ENCODE data around the gene ZPBP2. TPM values are rescaled to one million over a fixed set of nuclear protein-coding genes. Genes with fewer than 3 reads are reported as not detected.

ZPBP2 gene
- polyA plus RNA-seq, 2 donors, result not detected

DNA sequence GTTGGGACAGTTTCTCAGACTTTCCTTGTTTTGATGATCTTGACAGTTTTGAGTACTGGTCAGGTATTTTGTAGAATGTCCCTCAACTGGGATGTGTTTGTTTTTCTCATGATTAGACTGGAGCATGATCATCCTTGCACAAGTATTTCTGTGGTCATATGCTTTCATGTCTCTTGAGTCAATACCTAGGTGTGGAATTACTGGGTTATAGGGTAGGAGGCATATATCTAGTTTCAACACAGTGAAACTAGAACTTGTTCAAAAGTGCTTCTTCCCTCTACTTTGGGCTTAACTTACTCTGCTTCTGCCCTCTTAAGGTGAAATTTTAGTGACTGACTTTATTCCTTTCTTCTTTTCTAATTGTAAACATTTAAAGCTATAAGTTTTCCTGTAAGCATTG is 34.0 kb upstream of the ZPBP2 start:
- H3K4me1 ChIP-seq (ENCODE audit: control insufficient read depth in 2 of 2, insufficient read depth in 2 of 2, low read length in 1 of 2), result no peaks in the 10 kb centered on the region
- no peaks in the 10 kb centered on the region for H3K27me3 ChIP-seq (ENCODE audit: control insufficient read depth in 1 of 2, insufficient read depth in 2 of 2, low read length in 2 of 2)
- peaks cover 0 to 5% of the 10 kb centered on the region in 2 donors for H3K9me3 ChIP-seq (ENCODE audit: control insufficient read depth in 2 of 2, insufficient read depth in 1 of 2, low read depth in 1 of 2, low read length in 1 of 2)
- no peak overlapping the region for H3K27ac ChIP-seq (ENCODE audit: low read depth in 2 of 2, low read length in 1 of 2)
- H3K36me3 ChIP-seq (ENCODE audit: control insufficient read depth in 2 of 2, insufficient read depth in 2 of 2, low read length in 1 of 2), result no peaks in the 10 kb centered on the region
- H3K4me3 ChIP-seq (ENCODE audit: low read depth in 1 of 2, low read length in 2 of 2), result no peak overlapping the region

DNA sequence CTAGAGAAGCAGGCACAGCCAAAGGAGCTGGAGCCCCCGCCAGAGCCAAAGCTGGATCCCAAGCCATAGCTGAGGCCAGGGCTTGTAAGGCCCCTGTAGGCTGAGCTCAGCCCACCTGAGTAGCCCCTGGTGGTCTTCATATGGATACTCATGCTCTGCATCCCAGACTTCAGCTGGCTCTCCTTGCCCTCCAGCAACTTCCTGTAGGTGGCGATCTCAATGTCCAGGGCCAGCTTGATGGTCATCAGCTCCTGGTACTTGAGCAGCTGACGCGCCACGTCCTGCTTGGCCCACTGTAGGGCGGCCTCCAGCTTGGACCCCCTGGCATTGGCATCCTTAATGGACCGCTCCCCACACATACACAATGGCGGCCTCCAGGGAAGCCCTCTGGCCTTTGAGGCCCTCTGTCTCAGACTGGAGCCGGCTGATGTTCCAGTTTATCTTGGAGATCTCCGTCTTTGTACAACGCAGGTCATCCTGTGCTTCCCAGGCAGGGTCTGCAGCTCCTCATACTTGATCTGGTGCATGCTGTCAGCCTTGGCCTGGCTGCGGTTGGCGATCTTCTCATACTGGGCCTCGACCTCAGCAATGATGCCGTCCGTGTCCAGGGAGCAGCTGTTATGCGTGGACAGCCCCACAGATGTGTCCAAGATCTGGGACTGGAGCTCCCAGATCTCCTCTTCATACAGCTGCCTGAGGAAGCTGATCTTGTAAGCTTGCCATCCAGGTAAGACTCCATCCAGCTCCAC is 32.8 kb upstream of the ZPBP2 start:
- Histone ChIP-seq H3K9me3 (ENCODE audit: control insufficient read depth in 2 of 2, insufficient read depth in 1 of 2, low read depth in 1 of 2, low read length in 1 of 2) (peaks cover 0 to 5% of the 10 kb centered on the region in 2 donors), H3K4me3 (ENCODE audit: low read depth in 1 of 2, low read length in 2 of 2) (no peak overlapping the region), H3K27me3 (ENCODE audit: control insufficient read depth in 1 of 2, insufficient read depth in 2 of 2, low read length in 2 of 2) (no peaks in the 10 kb centered on the region), H3K4me1 (ENCODE audit: control insufficient read depth in 2 of 2, insufficient read depth in 2 of 2, low read length in 1 of 2) (no peaks in the 10 kb centered on the region), H3K36me3 (ENCODE audit: control insufficient read depth in 2 of 2, insufficient read depth in 2 of 2, low read length in 1 of 2) (no peaks in the 10 kb centered on the region), H3K27ac (ENCODE audit: low read depth in 2 of 2, low read length in 1 of 2) (no peak overlapping the region)
- 95 to 96% methylated on average over 17 of the region's 17 CpGs for WGBS, 2 donors

DNA sequence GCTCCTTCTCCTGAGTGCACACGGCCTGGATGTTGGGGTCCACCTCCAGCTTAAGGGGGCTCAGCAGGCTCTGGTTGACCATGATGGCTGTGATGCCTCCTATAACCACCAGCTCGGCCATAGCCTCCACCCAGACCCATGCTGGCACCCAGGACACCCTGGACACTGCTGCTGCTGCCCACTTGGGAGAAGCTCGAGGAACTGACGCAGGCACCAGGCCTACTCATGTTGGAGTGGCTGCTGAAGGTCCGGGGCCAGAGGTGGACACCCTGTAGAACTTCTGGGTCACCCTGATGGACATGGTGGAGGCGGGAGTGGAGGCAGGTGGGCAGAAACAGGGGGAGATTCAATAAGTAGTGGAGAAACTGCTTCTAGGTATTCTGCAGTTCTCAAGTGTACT is 31.9 kb upstream of the ZPBP2 start:
- Histone ChIP-seq H3K4me3 (ENCODE audit: low read depth in 1 of 2, low read length in 2 of 2) (no peak overlapping the region), H3K36me3 (ENCODE audit: control insufficient read depth in 2 of 2, insufficient read depth in 2 of 2, low read length in 1 of 2) (no peaks in the 10 kb centered on the region), H3K27me3 (ENCODE audit: control insufficient read depth in 1 of 2, insufficient read depth in 2 of 2, low read length in 2 of 2) (no peaks in the 10 kb centered on the region), H3K27ac (ENCODE audit: low read depth in 2 of 2, low read length in 1 of 2) (no peak overlapping the region), H3K4me1 (ENCODE audit: control insufficient read depth in 2 of 2, insufficient read depth in 2 of 2, low read length in 1 of 2) (no peaks in the 10 kb centered on the region), H3K9me3 (ENCODE audit: control insufficient read depth in 2 of 2, insufficient read depth in 1 of 2, low read depth in 1 of 2, low read length in 1 of 2) (peaks cover 0 to 5% of the 10 kb centered on the region in 2 donors)
- WGBS, 2 donors, result 89 to 91% methylated on average over 6 of the region's 6 CpGs

DNA sequence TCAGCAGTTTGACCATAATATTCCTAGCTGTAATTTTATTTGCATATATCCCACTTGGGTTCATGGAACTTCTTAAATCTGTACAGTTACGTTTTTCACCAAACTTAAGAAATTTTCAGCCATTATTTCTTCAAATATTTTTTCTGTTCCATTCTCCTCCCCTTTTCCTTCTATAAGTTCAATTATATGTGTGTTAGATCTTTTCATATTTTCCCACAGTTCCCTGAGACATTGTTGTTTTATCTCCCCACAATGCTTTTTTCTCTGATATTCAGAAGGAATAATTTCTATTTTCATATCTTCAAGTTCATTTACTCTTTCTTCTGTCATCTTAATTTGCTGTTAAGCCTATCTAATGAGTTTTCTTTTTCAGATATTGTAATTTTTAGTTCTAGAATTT is 29.9 kb upstream of the ZPBP2 start:
- H3K4me3 ChIP-seq (ENCODE audit: low read depth in 1 of 2, low read length in 2 of 2), result no peak overlapping the region
- no peak overlapping the region for H3K27ac ChIP-seq (ENCODE audit: low read depth in 2 of 2, low read length in 1 of 2)
- H3K4me1 ChIP-seq (ENCODE audit: control insufficient read depth in 2 of 2, insufficient read depth in 2 of 2, low read length in 1 of 2), result no peaks in the 10 kb centered on the region
- 81 to 89% methylated on average over 1 of the region's 1 CpG for WGBS, 2 donors
- H3K9me3 ChIP-seq (ENCODE audit: control insufficient read depth in 2 of 2, insufficient read depth in 1 of 2, low read depth in 1 of 2, low read length in 1 of 2), result peaks cover 0 to 5% of the 10 kb centered on the region in 2 donors
- no peaks in the 10 kb centered on the region for H3K27me3 ChIP-seq (ENCODE audit: control insufficient read depth in 1 of 2, insufficient read depth in 2 of 2, low read length in 2 of 2)
- H3K36me3 ChIP-seq (ENCODE audit: control insufficient read depth in 2 of 2, insufficient read depth in 2 of 2, low read length in 1 of 2), result no peaks in the 10 kb centered on the region

DNA sequence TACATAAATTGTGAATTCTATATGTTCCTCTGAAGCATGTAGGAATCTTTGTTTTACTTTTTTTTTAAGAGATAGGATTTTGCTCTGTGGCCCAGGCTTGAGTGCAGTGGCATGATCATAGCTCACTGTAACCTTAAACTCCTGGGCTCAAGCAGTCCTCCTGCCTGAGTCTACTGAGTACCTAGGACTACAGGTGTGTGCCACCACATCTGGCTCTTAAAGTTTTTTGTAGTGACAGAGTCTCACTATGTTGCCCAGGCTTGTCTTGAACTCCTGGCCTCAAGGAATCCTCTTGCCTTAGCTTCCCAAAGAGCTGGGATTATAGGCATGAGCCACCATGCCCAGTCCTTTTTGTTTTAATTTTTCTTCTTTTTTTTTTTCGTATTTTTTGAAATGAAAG is 29.2 kb upstream of the ZPBP2 start:
- H3K27ac ChIP-seq (ENCODE audit: low read depth in 2 of 2, low read length in 1 of 2), result no peak overlapping the region
- peaks cover 0 to 5% of the 10 kb centered on the region in 2 donors for H3K9me3 ChIP-seq (ENCODE audit: control insufficient read depth in 2 of 2, insufficient read depth in 1 of 2, low read depth in 1 of 2, low read length in 1 of 2)
- H3K4me3 ChIP-seq (ENCODE audit: low read depth in 1 of 2, low read length in 2 of 2), result no peak overlapping the region
- no peaks in the 10 kb centered on the region for H3K4me1 ChIP-seq (ENCODE audit: control insufficient read depth in 2 of 2, insufficient read depth in 2 of 2, low read length in 1 of 2)
- no peaks in the 10 kb centered on the region for H3K36me3 ChIP-seq (ENCODE audit: control insufficient read depth in 2 of 2, insufficient read depth in 2 of 2, low read length in 1 of 2)
- 58 to 75% methylated on average over 1 of the region's 1 CpG for WGBS, 2 donors
- H3K27me3 ChIP-seq (ENCODE audit: control insufficient read depth in 1 of 2, insufficient read depth in 2 of 2, low read length in 2 of 2), result no peaks in the 10 kb centered on the region

DNA sequence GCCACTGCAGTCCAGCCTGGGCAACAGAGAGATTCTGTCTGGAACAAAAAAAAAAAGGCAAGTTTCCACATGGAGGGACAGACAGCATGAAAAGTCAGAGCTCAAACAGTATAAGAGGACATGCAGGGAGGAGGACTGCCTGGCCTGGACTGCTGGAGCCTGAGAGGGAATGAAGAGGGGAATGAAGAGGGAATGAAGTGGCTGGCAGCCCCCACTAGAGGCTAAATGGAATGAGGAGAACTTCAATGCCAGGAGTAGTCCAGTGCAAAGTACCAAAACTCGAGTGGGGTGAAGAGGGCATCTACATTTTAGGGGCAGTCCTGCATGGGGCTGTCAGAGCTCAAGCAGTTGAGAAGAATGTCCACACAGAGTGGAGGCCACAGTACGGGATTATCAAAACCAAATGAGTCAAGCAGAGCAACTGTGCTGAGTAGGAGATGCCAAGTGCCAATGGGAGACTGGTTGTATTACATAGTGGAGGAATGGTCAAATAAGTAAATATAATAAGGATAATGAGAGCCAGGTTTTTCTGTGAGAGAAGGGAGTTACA is 26.8 kb upstream of the ZPBP2 start:
- Histone ChIP-seq H3K4me1 (ENCODE audit: control insufficient read depth in 2 of 2, insufficient read depth in 2 of 2, low read length in 1 of 2) (no peaks in the 10 kb centered on the region), H3K4me3 (ENCODE audit: low read depth in 1 of 2, low read length in 2 of 2) (no peak overlapping the region), H3K36me3 (ENCODE audit: control insufficient read depth in 2 of 2, insufficient read depth in 2 of 2, low read length in 1 of 2) (no peaks in the 10 kb centered on the region), H3K9me3 (ENCODE audit: control insufficient read depth in 2 of 2, insufficient read depth in 1 of 2, low read depth in 1 of 2, low read length in 1 of 2) (peaks cover 0 to under 1% of the 10 kb centered on the region in 2 donors), H3K27me3 (ENCODE audit: control insufficient read depth in 1 of 2, insufficient read depth in 2 of 2, low read length in 2 of 2) (no peaks in the 10 kb centered on the region), H3K27ac (ENCODE audit: low read depth in 2 of 2, low read length in 1 of 2) (no peak overlapping the region)
- WGBS, 2 donors, result 81 to 82% methylated on average over 2 of the region's 2 CpGs

DNA sequence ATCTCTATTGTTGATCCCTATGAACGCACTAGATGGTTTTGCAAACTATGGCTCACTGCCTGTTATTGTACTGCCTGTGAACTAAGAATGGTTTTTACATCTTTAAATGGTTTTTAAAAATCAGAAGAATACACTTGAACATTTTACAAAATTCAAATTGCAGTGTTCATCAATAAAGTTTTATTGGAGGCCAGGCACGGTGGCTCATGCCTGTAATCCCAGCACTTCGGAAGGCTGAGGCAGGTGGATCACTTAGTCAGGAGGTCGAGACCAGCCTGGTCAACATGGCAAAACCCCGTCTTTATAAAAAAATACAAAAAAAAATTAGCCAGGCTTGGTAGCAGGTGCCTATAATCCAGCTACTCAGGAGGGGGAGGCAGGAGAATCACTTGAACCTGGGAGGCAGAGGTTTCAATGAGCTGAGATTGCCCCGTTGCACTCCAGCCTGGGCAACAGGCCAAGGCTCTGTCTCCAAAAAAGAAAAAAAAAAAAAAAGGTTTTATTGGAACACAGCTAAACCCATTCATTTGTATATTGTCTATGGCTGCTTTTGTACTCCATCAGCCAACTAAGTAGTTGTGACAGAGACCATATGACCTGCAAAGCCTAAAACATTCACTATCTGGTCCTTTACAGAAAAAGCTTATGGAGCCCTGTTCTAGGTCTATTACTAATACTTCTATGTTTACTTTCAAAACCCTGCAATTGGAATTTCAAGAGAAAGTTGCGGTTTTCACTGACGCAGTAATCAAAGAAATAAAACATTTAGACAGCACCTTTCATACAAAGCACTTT is 22.8 kb upstream of the ZPBP2 start:
- no peak overlapping the region for H3K4me3 ChIP-seq (ENCODE audit: low read depth in 1 of 2, low read length in 2 of 2)
- no peak overlapping the region for H3K27ac ChIP-seq (ENCODE audit: low read depth in 2 of 2, low read length in 1 of 2)
- 68 to 72% methylated on average over 8 of the region's 8 CpGs for WGBS, 2 donors
- H3K36me3 ChIP-seq (ENCODE audit: control insufficient read depth in 2 of 2, insufficient read depth in 2 of 2, low read length in 1 of 2), result no peaks in the 10 kb centered on the region
- H3K27me3 ChIP-seq (ENCODE audit: control insufficient read depth in 1 of 2, insufficient read depth in 2 of 2, low read length in 2 of 2), result no peaks in the 10 kb centered on the region
- no peaks in the 10 kb centered on the region for H3K9me3 ChIP-seq (ENCODE audit: control insufficient read depth in 2 of 2, insufficient read depth in 1 of 2, low read depth in 1 of 2, low read length in 1 of 2)
- no peaks in the 10 kb centered on the region for H3K4me1 ChIP-seq (ENCODE audit: control insufficient read depth in 2 of 2, insufficient read depth in 2 of 2, low read length in 1 of 2)

DNA sequence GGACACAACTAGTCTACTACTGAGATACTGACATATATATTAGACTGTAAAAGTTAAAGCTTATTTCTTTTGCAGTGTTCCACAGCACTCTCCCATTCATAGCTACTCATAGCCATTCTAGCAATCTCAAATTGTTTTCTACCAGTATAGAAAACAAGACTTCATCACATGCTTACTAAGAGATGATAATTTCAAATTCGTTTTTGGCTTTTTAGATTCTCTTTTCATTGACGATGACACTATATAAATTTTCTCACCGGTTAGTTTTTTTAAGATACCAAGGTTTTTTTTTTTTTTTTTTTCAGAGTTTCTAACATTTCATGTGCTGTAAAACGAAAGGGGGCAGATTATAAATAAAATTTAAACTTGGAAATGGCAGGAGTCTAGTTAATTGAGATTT is 21.8 kb upstream of the ZPBP2 start:
- no peaks in the 10 kb centered on the region for H3K36me3 ChIP-seq (ENCODE audit: control insufficient read depth in 2 of 2, insufficient read depth in 2 of 2, low read length in 1 of 2)
- no peak overlapping the region for H3K4me3 ChIP-seq (ENCODE audit: low read depth in 1 of 2, low read length in 2 of 2)
- no peaks in the 10 kb centered on the region for H3K4me1 ChIP-seq (ENCODE audit: control insufficient read depth in 2 of 2, insufficient read depth in 2 of 2, low read length in 1 of 2)
- no peaks in the 10 kb centered on the region for H3K27me3 ChIP-seq (ENCODE audit: control insufficient read depth in 1 of 2, insufficient read depth in 2 of 2, low read length in 2 of 2)
- WGBS, 2 donors, result 70 to 71% methylated on average over 4 of the region's 4 CpGs
- H3K27ac ChIP-seq (ENCODE audit: low read depth in 2 of 2, low read length in 1 of 2), result no peak overlapping the region
- H3K9me3 ChIP-seq (ENCODE audit: control insufficient read depth in 2 of 2, insufficient read depth in 1 of 2, low read depth in 1 of 2, low read length in 1 of 2), result no peaks in the 10 kb centered on the region

DNA sequence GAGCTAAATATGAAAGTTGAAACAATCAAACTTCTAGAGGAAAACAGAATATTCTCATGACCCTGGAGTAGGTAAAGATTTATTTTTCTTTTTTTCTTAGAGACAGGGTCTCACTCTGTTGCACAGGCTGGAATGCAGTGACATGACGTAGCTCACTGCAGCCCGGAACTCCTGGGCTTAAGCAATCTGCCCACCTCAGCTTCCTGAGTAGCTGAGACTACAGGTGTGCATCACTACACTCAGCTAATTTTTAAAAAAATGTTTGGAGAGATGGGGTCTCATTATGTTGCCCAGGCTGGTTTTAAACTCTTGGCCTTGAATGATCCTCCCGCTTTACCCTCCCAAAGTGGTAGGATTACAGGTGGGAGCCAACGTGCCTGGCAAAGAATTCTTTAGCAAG is 19.4 kb upstream of the ZPBP2 start:
- Histone ChIP-seq H3K9me3 (ENCODE audit: control insufficient read depth in 2 of 2, insufficient read depth in 1 of 2, low read depth in 1 of 2, low read length in 1 of 2) (no peaks in the 10 kb centered on the region), H3K27ac (ENCODE audit: low read depth in 2 of 2, low read length in 1 of 2) (no peak overlapping the region), H3K36me3 (ENCODE audit: control insufficient read depth in 2 of 2, insufficient read depth in 2 of 2, low read length in 1 of 2) (no peaks in the 10 kb centered on the region), H3K27me3 (ENCODE audit: control insufficient read depth in 1 of 2, insufficient read depth in 2 of 2, low read length in 2 of 2) (no peaks in the 10 kb centered on the region), H3K4me3 (ENCODE audit: low read depth in 1 of 2, low read length in 2 of 2) (no peak overlapping the region), H3K4me1 (ENCODE audit: control insufficient read depth in 2 of 2, insufficient read depth in 2 of 2, low read length in 1 of 2) (no peaks in the 10 kb centered on the region)
- 55 to 60% methylated on average over 4 of the region's 4 CpGs for WGBS, 2 donors

Measured in esophagus (tissue), 2 donors.